ENCODE measurements around the gene C3. TPM values are rescaled to one million over a fixed set of nuclear protein-coding genes. Genes with fewer than 3 reads are reported as not detected.
"Not testable (repeated sequence)": the region's sequence is repeated elsewhere in the genome, so short reads cannot be mapped to it uniquely, and the experiment has no call there.

The C3 gene
- total RNA-seq, 1 donor from 2014 or later = 65.4 TPM

- DNase-seq = no peak
These were observed 57.7 kb downstream of the C3 start for GRCh38 chr19:6662702-6663101.

- DNase-seq = not testable (repeated sequence)
These were observed 58.8 kb downstream of the C3 start for GRCh38 chr19:6661509-6662244.

- no peak for DNase-seq
These were observed 59.5 kb downstream of the C3 start for GRCh38 chr19:6660930-6661329.

GRCh38 chr19:6656390-6656789 lies 64.1 kb downstream of the C3 start:
- not testable (repeated sequence) for DNase-seq

- no peak for DNase-seq
These were observed 65.8 kb downstream of the C3 start for GRCh38 chr19:6654347-6655310.

GRCh38 chr19:6652805-6653094 lies 67.7 kb downstream of the C3 start:
- DNase-seq = no peak

- no peak for DNase-seq
These were observed 68.3 kb downstream of the C3 start for GRCh38 chr19:6651965-6652804.

- DNase-seq = no peak
These were observed 71.3 kb downstream of the C3 start for GRCh38 chr19:6649185-6649584.

GRCh38 chr19:6648141-6648715 lies 72.2 kb downstream of the C3 start:
- no peak for DNase-seq

GRCh38 chr19:6644796-6645195 lies 75.7 kb downstream of the C3 start:
- no peak for DNase-seq

- not testable (repeated sequence) for DNase-seq
These were observed 80.1 kb downstream of the C3 start for GRCh38 chr19:6640333-6640732.

- no peak for DNase-seq
These were observed 81.0 kb downstream of the C3 start for GRCh38 chr19:6639439-6639838.

GRCh38 chr19:6633456-6633813 lies 87.0 kb downstream of the C3 start:
- DNase-seq = not testable (repeated sequence)

- DNase-seq = not testable (repeated sequence)
These were observed 87.5 kb downstream of the C3 start for GRCh38 chr19:6632747-6633455.

- peak; percentile 50 for DNase-seq
These were observed 88.3 kb downstream of the C3 start for GRCh38 chr19:6632002-6632621.

Other genes starting within 250 kb of the C3 start
- gene DENND1C, start 238.9 kb downstream of the C3 start, total RNA-seq = 0.69 TPM
- gene TUBB4A, start 218.3 kb downstream of the C3 start, total RNA-seq = 0.49 TPM
- gene TNFSF9, start 189.6 kb downstream of the C3 start, total RNA-seq = 0.69 TPM
- gene CD70, start 129.5 kb downstream of the C3 start, total RNA-seq = 0.30 TPM
- gene TNFSF14, start 50.5 kb downstream of the C3 start, total RNA-seq = 0.59 TPM
- 19.7 TPM for gene GPR108, start 16.9 kb upstream of the C3 start, total RNA-seq
- gene TRIP10, start 19.0 kb upstream of the C3 start, total RNA-seq = 43.3 TPM
- 10.4 TPM for gene SH2D3A, start 46.8 kb upstream of the C3 start, total RNA-seq
- 4.7 TPM for gene VAV1, start 52.1 kb upstream of the C3 start, total RNA-seq
- gene ADGRE1, start 166.9 kb upstream of the C3 start, total RNA-seq = 0.79 TPM

Data from skin of body (tissue), 2 donors.